ENCODE results near the gene NOMO2. TPM values are rescaled to one million over a fixed set of nuclear protein-coding genes. Genes with fewer than 3 reads are reported as not detected.
A peak's percentile ranks its signal among the peaks of the same experiment; 100 is the strongest.
"Not testable (repeated sequence)": the region's sequence is repeated elsewhere in the genome, so short reads cannot be mapped to it uniquely, and the experiment has no call there.

NOMO2 gene, protein sequence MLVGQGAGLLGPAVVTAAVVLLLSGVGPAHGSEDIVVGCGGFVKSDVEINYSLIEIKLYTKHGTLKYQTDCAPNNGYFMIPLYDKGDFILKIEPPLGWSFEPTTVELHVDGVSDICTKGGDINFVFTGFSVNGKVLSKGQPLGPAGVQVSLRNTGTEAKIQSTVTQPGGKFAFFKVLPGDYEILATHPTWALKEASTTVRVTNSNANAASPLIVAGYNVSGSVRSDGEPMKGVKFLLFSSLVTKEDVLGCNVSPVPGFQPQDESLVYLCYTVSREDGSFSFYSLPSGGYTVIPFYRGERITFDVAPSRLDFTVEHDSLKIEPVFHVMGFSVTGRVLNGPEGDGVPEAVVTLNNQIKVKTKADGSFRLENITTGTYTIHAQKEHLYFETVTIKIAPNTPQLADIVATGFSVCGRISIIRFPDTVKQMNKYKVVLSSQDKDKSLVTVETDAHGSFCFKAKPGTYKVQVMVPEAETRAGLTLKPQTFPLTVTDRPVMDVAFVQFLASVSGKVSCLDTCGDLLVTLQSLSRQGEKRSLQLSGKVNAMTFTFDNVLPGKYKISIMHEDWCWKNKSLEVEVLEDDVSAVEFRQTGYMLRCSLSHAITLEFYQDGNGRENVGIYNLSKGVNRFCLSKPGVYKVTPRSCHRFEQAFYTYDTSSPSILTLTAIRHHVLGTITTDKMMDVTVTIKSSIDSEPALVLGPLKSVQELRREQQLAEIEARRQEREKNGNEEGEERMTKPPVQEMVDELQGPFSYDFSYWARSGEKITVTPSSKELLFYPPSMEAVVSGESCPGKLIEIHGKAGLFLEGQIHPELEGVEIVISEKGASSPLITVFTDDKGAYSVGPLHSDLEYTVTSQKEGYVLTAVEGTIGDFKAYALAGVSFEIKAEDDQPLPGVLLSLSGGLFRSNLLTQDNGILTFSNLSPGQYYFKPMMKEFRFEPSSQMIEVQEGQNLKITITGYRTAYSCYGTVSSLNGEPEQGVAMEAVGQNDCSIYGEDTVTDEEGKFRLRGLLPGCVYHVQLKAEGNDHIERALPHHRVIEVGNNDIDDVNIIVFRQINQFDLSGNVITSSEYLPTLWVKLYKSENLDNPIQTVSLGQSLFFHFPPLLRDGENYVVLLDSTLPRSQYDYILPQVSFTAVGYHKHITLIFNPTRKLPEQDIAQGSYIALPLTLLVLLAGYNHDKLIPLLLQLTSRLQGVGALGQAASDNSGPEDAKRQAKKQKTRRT
- total RNA-seq, result 114 and 206 TPM in 2 replicates

DNA sequence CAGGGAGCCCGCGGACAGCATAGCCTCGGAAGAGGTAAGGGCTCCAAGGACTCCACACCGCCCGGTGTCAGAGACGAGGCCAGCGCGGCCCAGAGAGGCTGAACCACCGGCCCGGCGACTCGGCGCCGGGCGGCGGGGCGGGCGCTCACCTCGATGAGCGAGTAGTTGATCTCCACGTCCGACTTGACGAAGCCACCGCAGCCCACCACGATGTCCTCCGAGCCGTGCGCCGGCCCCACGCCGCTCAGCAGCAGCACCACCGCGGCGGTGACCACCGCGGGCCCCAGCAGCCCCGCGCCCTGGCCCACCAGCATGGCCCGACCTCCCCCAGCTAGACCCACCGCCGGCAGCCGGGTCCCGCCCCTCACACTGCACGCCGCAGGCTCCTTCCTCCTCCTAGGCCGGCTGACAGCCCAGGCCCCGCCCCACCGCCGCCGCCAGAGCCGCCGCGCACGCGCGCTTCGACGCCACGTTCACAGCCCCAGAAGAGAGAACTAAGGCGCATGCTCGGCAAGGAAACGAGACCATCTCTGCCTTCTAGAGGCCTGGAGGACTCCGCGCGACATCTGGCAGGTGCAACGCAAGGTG lies at the start of gene NOMO2:
NOMO2 (minus strand) TSS at position 371 of the 588 bp plus-strand sequence; CDS start at position 314, 57 bp downstream.
- peak; percentile 23 for DNase-seq

DNA sequence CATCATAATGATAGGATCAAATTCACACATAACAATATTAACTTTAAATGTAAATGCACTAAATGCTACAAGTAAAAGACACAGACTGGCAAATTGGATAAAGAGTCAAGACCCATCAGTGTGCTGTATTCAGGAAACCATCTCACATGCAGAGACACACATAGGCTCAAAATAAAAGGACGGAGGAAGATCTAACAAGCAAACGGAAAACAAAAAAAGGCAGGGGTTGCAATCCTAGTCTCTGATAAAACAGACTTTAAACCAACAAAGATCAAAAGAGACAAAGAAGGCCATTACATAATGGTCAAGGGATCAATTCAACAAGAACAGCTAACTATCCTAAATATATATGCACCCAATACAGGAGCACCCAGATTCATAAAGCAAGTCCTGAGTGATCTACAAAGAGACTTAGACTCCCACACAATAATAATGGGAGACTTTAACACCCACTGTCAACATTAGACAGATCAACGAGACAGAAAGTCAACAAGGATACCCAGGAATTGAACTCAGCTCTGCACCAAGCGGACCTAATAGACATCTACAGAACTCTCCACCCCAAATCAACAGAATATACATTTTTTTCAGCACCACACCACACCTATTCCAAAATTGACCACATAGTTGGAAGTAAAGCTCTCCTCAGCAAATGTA lies 48.4 kb upstream of the NOMO2 start:
- DNase-seq, result not testable (repeated sequence)

DNA sequence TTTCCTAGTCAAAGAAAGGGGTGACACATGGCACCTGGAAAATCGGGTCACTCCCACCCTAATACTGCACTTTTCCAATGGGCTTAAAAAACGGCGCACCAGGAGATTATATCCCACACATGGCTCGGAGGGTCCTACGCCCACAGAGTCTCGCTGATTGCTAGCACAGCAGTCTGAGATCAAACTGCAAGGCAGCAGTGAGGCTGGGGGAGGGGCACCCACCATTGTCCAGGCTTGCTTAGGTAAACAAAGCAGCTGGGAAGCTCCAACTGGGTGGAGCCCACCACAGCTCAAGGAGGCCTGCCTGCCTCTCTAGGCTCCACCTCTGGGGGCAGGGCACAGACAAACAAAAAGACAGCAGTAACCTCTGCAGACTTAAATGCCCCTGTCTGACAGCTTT lies 46.4 kb upstream of the NOMO2 start:
- DNase-seq, result not testable (repeated sequence)

DNA sequence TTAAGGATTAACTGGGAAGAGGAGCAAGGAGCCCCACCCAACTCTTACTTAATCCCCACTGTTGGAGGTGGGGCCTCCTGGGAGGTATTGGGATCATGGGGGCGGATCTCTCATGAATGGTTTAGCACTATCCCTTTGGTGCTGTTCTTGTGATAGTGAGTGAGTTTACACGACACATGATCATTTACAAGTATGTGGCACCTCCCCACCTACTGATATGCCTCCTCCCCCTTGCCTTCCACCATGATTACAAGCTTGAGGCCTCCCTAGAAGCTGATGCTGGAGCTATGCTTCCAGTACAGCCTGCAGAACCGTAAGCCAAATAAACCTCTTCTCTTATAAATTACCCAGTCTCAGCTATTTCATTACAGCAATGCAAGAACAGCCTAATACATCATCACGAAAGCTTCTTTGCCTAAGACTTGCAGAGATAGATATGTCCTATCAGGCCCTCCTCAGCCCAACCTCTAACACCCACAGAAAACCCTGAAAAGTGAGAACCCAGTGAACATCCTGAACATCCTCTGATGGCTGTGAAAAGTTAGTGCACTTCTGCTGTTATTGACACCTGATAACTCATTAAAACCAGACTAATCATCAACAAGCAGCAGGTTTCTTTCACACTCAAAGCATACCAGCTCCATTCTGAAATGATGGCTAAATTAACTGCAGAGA lies 41.8 kb upstream of the NOMO2 start:
- DNase-seq, result not testable (repeated sequence)

DNA sequence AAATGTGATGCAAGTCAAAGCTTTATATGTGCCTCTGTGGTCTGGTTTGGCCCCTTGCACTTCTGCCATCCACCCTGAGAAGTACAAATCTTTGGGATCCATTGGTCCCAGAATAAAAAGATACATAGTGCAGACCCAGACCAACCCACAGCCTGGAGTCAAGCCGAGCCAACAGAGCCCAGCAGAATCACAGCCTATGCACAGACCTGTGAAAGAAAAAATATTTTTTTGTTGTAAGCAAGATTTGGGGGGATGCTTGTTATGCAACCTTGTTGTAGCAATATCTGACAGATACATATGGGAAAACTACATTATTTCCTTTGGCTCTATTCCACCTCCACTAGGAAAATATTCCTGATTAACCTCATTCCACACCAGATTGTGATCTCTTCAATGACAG lies 36.7 kb upstream of the NOMO2 start:
- DNase-seq, result not testable (repeated sequence)

DNA sequence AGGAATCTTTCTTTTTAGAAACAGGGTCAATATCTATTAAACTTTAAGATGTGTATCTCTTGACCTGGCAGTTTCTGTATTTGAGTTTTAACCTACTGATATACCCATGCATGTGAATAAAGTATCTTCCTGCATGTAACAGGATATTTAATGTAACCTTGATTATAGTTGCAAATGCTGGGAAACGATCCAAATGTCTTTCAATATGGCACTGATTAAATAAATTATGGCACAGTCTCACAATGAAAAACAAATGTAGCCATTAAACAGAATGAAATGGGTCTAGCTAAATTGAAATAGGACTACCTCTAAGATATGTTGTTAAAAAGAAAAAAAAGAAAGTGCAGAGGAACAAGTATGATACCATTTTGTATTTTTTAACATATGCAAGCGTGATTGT lies 35.8 kb upstream of the NOMO2 start:
- DNase-seq, result not testable (repeated sequence)

DNA sequence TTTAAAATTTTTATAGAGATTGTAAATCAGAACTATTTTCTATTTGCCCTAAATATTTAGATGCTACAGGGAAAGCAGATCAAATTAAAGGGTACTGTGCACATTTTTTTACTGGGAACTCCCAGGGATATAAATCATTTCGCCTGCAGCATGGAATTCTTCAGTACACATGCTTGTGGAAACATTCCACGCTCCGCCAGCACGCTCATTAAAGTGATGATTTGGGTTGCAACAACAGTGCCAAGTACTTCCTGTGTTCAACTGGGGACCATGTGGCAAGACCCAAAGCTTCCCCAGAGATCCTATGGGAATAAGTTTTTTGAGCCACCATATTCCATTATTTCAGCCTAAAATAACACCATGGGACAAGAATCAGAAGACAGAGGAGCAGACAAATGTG lies 35.4 kb upstream of the NOMO2 start:
- not testable (repeated sequence) for DNase-seq

DNA sequence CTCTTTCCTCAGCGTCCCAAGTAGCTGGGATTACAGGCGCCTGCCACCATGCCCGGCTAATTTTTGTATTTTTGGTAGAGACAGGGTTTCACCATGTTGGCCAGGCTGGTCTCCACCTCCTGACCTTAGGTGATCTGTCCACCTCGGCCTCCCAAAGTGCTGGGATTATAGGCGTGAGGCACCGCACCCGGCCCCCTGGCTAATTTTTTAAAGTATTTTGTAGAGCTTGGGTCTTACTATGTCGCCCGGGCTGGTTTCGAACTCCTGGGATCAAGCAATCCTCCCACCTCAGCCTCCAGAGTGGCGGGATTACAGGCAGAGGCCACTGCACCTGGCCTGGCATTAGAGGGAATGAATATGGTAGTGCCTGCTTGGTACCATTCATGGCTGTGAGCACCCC lies 33.9 kb upstream of the NOMO2 start:
- not testable (repeated sequence) for DNase-seq

DNA sequence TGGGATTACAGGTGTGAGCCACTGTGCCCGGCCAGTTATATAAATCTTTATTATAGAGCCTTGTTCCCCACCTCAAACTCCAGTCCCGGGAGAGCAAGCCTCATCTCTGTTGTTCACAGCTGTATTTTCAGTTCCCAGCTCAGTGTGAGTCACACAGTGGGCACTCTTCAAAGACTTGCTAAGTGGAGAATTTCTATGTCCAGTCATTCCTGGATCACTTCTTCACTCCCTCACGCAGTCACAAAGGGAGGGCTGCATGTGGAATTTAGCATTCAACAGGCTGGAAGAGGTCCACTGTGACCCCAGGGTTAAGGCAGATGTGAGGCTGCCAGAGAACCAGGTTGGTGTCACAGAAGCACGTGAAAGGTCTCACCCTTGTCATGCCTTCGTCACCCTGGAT lies 33.0 kb upstream of the NOMO2 start:
- not testable (repeated sequence) for DNase-seq

DNA sequence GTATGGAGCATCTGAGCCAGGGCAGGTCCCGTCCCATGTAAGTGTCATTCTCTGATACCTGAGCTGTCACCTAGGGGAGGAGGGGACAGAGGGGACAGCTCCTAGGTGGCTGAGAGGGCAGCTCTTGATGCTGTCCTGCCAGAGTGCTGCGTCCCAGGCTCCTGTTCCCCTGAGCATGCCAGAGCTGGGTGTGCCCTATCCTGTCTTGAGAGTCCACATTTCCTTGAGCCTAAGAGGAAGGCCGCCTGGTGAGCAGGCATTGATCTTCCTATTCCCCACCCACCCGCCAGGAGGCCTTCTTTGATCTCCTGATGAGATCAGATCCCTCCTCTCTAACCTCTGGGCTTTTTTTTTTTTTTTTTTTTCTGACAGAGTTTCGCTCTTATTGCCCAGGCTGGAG lies 32.0 kb upstream of the NOMO2 start:
- not testable (repeated sequence) for DNase-seq

DNA sequence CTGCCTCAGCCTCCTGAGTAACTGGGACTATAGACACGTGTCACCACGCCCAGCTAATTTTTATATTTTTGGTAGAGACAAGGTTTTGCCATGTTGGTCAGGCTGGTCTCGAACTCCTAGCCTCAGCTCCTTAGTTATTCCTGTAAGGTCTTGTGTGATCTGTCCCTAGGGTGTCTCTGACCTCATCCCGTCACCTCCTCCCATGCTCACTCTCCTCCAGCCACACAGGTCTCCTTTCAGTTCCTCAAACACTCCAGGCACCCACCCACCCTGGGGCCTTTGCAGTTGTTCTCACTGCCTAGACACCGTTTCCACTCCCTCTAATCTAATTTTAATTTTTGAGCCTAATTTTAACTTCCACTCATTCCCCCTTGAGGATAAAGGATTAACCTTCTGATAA lies 31.1 kb upstream of the NOMO2 start:
- DNase-seq, result not testable (repeated sequence)

DNA sequence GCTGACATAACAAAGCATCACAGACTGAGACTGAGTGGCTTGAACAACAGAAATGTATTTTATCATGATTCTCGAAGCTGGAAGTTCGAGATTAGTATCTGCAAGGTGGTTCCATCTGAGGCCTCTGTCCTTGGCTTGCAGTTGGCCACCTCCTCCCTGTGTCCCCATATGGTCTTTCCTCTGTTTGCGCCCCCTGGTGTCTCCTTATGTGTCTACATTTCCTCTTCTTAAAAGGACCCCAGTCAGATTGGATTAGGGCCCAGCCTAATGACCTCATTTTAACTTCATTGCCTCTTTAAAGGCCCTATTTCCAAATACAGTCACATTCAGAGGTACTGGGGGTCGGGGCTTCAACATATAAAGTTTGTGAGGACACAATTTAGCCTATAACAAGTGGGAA lies 30.0 kb upstream of the NOMO2 start:
- DNase-seq, result peak; percentile 51

DNA sequence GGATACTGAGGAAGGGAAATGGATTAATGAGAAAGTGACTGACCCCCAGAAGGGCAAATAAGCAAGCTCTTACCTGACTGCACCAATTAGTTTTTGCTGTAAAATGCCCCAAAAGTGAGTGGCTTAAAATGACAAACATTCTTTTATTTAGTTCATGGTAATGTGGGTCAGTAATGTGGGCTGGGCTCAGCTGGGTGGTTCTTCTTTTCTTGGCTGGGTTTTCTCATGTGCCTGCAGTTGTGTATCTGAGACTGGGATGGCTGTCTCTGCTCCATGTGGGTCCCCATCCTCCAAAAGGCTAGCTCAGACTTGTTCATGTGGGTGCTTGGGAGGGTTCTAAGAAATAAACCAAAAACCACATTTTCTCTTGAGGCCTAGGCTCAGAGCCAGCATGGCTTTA lies 29.5 kb upstream of the NOMO2 start:
- DNase-seq, result not testable (repeated sequence)

DNA sequence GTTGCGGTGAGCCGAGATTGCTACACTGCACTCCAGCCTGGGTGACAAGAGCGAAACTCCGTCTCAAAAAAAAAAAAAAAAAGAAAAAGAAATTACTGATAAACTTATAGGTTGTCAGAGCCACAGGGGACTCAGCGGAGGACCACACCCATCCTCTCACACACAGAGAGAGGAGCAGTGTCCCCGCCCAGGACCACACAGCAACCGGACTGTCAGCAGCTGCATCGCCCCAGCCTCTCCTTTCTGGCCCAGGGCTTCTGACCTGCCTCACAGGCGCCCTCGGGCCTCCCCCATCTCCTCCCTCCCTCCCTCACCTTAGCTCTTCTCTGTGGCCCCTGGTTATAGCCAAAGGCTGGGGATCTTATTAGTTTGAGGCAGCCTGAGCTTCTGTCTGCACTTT lies 27.9 kb upstream of the NOMO2 start:
- DNase-seq, result not testable (repeated sequence)

DNA sequence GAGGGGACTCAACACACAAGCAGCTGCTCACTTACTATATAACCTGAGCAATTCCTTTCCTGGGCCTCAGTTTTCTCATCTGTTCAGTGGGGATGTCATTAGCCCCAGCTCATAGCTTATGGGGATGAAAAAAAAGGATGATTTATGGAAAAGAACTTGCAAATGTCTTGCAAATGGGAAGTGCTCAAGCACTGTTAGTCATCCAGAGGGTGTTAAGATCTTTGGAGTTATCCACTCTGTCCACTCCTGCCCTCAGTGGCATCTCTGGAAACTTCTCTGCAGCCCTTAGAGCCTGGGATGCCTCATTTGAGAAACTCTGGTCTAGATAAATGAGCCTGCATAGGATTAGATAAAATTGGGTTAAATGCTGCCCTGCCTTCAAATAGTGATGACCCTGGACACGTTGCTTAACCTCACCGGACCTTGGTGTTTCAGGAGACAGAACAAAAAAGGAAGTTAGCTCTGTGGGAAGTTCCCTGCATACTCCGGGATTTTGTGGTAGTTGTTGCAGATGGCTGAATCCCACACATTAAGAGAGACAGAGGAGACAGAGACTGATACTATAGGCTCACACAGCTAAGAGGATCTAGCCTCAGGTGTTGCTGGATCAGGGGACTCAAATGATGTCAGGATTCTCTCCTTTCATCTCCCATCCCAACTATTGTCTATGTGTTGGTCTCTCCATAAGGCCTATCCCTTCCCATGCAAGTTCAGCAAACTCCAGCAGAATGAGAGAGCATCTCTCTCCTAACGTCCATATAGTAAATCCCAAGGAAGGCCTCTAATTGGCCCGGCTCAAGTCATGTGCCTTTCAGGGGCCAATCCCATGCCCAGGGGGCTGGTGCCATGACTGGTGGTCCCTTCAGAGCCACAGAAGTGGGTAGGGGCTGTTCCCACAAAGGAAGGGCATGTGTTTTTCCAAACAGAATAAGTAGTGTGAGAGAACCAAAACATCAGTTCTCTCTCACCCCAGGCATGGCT lies 25.0 kb upstream of the NOMO2 start:
- not testable (repeated sequence) for DNase-seq

DNA sequence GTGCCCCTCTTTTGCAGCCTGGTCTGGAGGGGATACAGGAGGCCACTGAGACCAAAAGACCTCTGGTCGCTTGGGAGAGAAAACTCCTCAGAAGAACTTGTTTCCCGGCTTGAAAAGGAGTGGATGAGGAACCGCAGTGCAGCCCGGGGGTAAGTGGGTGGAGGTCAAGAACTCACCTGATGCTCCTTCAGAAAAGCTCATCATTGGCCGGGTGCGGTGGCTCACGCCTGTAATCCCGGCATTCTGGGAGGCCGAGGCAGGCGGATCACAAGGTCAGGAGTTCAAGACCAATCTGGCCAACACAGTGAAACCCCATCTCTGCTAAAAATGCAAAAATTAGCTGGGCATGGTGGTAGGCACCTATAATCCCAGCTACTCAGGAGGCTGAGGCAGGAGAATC lies 23.9 kb upstream of the NOMO2 start:
- not testable (repeated sequence) for DNase-seq

DNA sequence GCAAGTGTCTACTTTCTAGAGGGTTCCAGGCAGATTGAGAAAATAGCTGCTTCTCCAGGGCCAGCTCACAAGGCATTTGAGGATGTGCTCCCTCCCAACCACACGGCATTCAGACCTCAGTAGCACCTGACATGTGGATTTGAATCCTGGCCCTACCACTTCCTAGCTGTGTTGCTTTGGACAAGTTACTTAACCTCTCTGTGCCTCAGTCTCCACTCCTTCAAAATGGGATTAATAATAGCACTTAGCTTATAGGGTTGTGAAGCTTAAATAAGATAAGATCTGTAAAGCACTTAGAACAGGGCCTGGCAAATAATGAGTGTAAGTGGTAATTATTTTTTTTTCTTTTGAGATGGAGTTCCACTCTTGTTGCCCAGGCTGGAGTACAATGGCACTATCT lies 21.0 kb upstream of the NOMO2 start:
- no peak for DNase-seq

DNA sequence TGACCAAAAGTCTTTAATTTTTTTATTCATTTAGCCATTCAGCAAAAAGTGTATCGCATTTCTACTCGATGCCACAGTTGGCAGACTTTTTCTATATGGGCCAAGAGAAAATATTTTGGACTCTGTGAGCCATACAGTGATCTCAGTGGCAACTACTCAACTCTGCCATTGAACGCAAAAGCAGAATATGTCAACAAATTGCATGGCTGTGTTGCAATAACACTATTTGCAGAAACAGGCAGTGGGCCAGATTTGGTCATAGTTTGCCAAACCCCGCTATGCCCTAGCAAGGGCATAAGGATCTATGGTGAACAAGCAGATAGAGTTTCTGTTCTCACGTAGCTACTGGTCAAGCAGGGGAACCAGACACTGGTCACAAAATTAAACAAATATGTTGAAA lies 18.5 kb upstream of the NOMO2 start:
- DNase-seq, result not testable (repeated sequence)

DNA sequence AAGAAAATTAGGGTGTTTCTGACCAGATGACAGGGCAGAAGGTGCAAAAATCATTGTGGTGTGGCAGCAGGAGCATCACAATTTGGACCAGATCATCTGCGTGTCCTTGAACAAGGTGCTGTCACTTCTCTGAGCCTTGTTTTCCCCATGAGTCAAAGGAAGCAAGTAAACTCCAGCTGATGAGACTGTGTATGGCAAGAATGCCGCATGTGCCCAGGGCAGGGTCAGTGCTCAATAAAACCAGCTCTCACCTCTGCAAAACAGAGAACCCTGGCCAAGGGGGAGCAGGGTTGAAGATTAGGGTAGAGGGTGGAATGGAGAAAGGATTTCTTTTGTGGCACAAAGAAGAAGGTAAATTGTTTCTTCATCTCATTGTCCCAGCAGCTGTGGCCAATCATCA lies 17.4 kb upstream of the NOMO2 start:
- not testable (repeated sequence) for DNase-seq

DNA sequence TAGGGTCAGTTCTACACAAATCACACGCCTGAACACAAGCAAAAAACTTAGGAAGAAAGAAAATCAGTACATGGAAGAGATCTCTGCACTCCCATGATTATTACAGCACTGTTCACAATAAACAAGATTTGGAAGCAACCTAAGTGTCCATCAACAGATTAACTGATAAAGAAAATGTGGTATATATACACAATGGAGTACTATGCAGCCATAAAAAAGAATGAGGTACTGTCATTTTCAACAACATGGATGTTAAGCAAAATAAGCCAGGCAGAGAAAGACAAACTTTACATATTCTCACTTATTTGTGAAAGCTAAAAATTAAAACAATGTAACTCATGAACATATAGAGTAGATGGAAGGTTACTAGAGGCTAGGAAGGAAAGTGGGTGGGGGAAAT lies 16.0 kb upstream of the NOMO2 start:
- not testable (repeated sequence) for DNase-seq
